Transverse colon (tissue), 4 donors: ENCODE results near the gene CRB1. TPM values are rescaled to one million over a fixed set of nuclear protein-coding genes. Genes with fewer than 3 reads are reported as not detected.

ENCODE experiments used
- DNase-seq: peaks from one replicate; pipeline ENCODE4 v3.0.0-alpha.2; 2019
- H3K27ac ChIP-seq, 4 donors: fragments of 200-600 bp; sonication (generic); 2 replicates each; pipeline ENCODE4 v1.5.1; 2016 to 2018; ENCODE audit warnings: inconsistent platforms in 4 of 4
- H3K27me3 ChIP-seq: fragments of 200-600 bp; sonication (generic); 2 replicates; pipeline ENCODE4 v1.5.1; 2017; ENCODE audit warnings: inconsistent platforms
- H3K36me3 ChIP-seq, 4 donors: fragments of 200-600 bp; sonication (generic); 2 replicates each; pipeline ENCODE4 v1.5.1; 2017 to 2019; ENCODE audit warnings: inconsistent platforms in 4 of 4
- H3K4me1 ChIP-seq, 4 donors: fragments of 200-600 bp; sonication (generic); 2 replicates each; pipeline ENCODE4 v1.5.1; 2017 to 2020; ENCODE audit warnings: inconsistent platforms in 4 of 4
- H3K4me3 ChIP-seq, 4 donors: fragments of 200-600 bp; sonication (generic); 1 replicate in 1 of 4; 2 replicates in 3 of 4; pipeline versions ENCODE4 v1.5.1 to v1.6.1; 2017 to 2019; ENCODE audit warnings: inconsistent platforms in 4 of 4
- H3K9me3 ChIP-seq, 2 donors: fragments of 200-600 bp; sonication (generic); 2 replicates each; pipeline ENCODE4 v1.5.1; 2017 to 2019; ENCODE audit warnings: inconsistent platforms in 2 of 2
- CTCF ChIP-seq, 5 experiments: fragments of 200-600 bp in 3 of 5; fragments of 450-650 bp in 2 of 5; sonication (generic) in 3 of 5; IDR thresholded peaks; 1 replicate in 2 of 5; 2 replicates in 3 of 5; pipeline ENCODE4 v1.5.1; 2016 to 2017; ENCODE audit warnings: antibody characterized with exemption in 5 of 5, inconsistent platforms in 3 of 5, mild to moderate bottlenecking in 2 of 5, moderate library complexity in 1 of 5
- EP300 ChIP-seq: sonication (generic); formaldehyde crosslinking; IDR thresholded peaks from one replicate; pipeline ENCODE4 v1.6.1; 2017; ENCODE audit warnings: antibody characterized with exemption, low read depth
- POLR2A ChIP-seq: fragments of 450-650 bp; IDR thresholded peaks from one replicate; pipeline ENCODE4 v1.6.1; 2016; ENCODE audit warnings: antibody characterized with exemption, mild to moderate bottlenecking, moderate library complexity
- POLR2AphosphoS5 ChIP-seq, 3 donors: sonication (generic); formaldehyde crosslinking; IDR thresholded peaks; one replicate each; pipeline ENCODE4 v1.6.1; 2016; ENCODE audit warnings: antibody characterized with exemption in 3 of 3
- WGBS, 2 donors: methylation state at CpG; one replicate each; pipeline ENCODE4 v1.1.5; 2018; ENCODE audit warnings: low coverage in 1 of 2; 5-methylcytosine and 5-hydroxymethylcytosine counted together
- in situ Hi-C, 4 donors: fragments of 200-750 bp; cut with MboI; loops; one replicate each; pipeline versions ENCODE4 v1.15.0 to v1.15.1; 2017; ENCODE audit warnings: low sequenced_read_pairs in 3 of 4, low pct_ligation_motif_present in 1 of 4, low pct_unique_long_range_greater_than_20kb in 1 of 4
- intact Hi-C: fragments of 100-400 bp; cut with DNase I; formaldehyde crosslinking; loops from one replicate; pipeline ENCODE4 v1.15.1; 2023; ENCODE audit warnings: low total_unique reads
- total RNA-seq, 4 donors: library from RNA; depleted of rRNA; stranded (reverse); fragments of >200 nt; gene quantifications; one replicate each; pipeline ENCODE4 v1.1.0, GENCODE V29; 2016

CRB1 gene
- total RNA-seq, 4 donors from 2014 or later, result 0.14 to 2.8 (median 0.32) TPM; not detected in 1

- no peak overlapping the region for H3K27ac ChIP-seq
- H3K27me3 ChIP-seq, result no peaks in the 10 kb centered on the region
- no peaks in the 10 kb centered on the region for H3K9me3 ChIP-seq
- 88 to 89% methylated on average over 5 of the region's 5 CpGs for WGBS, 2 donors
- no peak overlapping the region for H3K4me3 ChIP-seq
- in situ Hi-C loops, result no loop called here
- H3K4me1 ChIP-seq, result no peaks in the 10 kb centered on the region
- DNase-seq, result no peak
- TF ChIP-seq EP300 (no peak), POLR2A (no peak), POLR2AphosphoS5 (IDR thresholded peaks at IDR 0.05) (no peak)
- intact Hi-C loops, result no loop called here
- H3K36me3 ChIP-seq, result no peaks in the 10 kb centered on the region
Measured at GRCh38 chr1:197331565-197331964, 63.5 kb downstream of the CRB1 start.

DNA sequence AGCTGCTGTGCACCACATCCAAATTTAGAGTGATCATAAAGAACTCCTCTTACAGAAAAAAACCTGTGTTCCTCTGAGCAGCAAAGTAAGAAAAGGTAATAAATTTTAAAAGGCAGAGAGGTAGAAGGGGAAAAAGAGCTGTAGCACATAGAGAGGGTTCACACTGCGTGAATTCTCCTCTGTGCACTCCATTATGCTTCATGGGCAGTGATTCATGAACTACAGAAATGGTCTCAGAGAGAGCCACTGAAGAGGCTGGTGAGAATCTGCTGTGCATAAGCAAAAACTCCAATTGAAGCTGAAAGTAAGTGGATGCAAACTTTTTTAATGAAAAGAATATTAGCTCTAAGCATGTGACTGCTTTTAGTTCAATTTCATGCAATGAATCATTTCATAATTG is 65.0 kb downstream of the CRB1 start:
- H3K4me1 ChIP-seq, result no peaks in the 10 kb centered on the region
- H3K27ac ChIP-seq, result no peak overlapping the region
- TF ChIP-seq CTCF (IDR thresholded peaks at IDR 0.05) (no peak), POLR2AphosphoS5 (IDR thresholded peaks at IDR 0.05) (no peak), POLR2A (no peak), EP300 (no peak)
- no peaks in the 10 kb centered on the region for H3K36me3 ChIP-seq
- no peaks in the 10 kb centered on the region for H3K9me3 ChIP-seq
- DNase-seq, result no peak
- H3K27me3 ChIP-seq, result no peaks in the 10 kb centered on the region
- in situ Hi-C loops, result no loop called here
- H3K4me3 ChIP-seq, result no peak overlapping the region
- 80 to 90% methylated on average over 1 of the region's 1 CpG for WGBS, 2 donors
- intact Hi-C loops, result no loop called here

GRCh38 chr1:197336571-197336970 is 68.5 kb downstream of the CRB1 start:
- TF ChIP-seq POLR2A (no peak), EP300 (no peak), CTCF (IDR thresholded peaks at IDR 0.05) (no peak), POLR2AphosphoS5 (IDR thresholded peaks at IDR 0.05) (no peak)
- in situ Hi-C loops, result no loop called here
- DNase-seq, result no peak
- 84 to 88% methylated on average over 2 of the region's 2 CpGs for WGBS, 2 donors
- no peaks in the 10 kb centered on the region for H3K36me3 ChIP-seq
- no peaks in the 10 kb centered on the region for H3K4me1 ChIP-seq
- no peaks in the 10 kb centered on the region for H3K9me3 ChIP-seq
- intact Hi-C loops, result no loop called here
- H3K4me3 ChIP-seq, result no peak overlapping the region
- H3K27ac ChIP-seq, result no peak overlapping the region
- no peaks in the 10 kb centered on the region for H3K27me3 ChIP-seq

DNA sequence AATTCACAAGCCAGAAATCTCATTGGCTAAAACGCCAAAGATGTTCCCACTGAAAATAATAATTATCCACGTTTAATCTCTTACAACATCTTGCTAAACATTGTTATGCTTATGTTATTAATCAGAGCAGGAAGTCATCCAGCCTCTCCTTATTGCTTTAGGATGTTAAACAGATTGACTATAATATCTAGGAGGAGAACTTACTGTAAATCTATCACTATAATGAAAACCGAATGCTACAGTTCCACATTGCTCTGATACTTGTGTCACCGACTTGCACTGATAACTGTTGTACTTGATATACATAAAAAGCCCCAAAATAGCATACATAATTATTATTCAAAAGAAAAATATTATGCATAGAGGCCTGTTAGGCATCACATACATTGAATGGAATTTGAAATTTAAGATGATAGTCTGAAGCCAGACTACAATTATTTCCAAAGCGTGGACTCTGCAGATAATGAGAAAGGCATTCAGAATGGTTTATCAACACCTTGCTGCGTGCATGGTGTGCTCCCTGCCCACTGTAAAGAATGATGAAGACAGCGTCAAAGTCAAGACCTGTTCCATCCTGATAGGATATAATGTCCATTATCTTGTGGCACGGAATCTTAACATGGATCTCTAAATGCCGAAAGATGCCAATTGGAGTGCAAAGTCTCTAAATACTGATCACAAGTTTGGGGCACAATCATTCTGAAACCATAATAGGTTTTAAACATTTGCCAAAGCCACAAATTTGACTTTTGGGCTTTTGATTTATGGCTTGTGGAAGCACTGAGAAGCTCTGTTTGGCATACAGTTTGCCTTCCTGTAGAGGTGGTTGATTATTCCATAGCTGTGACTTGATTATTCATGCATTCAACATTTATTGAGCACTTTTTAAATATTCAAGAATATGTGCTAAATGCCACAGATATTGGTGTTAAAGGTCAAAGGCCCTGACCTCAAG is 71.3 kb downstream of the CRB1 start:
- Histone ChIP-seq H3K36me3 (no peaks in the 10 kb centered on the region), H3K4me3 (no peak overlapping the region), H3K9me3 (no peaks in the 10 kb centered on the region), H3K4me1 (no peaks in the 10 kb centered on the region), H3K27ac (no peak overlapping the region), H3K27me3 (no peaks in the 10 kb centered on the region)
- in situ Hi-C loops, result no loop called here
- 60 to 67% methylated on average over 6 to 9 of the region's 9 CpGs for WGBS, 2 donors
- intact Hi-C loops, result no loop called here
- TF ChIP-seq POLR2A, result no peak
- no peak for TF ChIP-seq CTCF (IDR thresholded peaks at IDR 0.05)
- no peak for TF ChIP-seq POLR2AphosphoS5 (IDR thresholded peaks at IDR 0.05)
- no peak for TF ChIP-seq EP300
- DNase-seq, result no peak
